EH (cell line): ENCODE data around the gene EVI5L.
"Not testable (repeated sequence)": the region's sequence is repeated elsewhere in the genome, so short reads cannot be mapped to it uniquely, and the experiment has no call there.

Experiments used
- DNase-seq: peaks from one replicate; pipeline ENCODE4 v3.0.0-alpha.2; 2015; ENCODE audit warnings: low read depth

EVI5L gene

GRCh38 chr19:7829561-7830271 lies at the start of gene EVI5L:
TSS of gene EVI5L (plus strand) at chr19:7830218. CDS start at chr19:7846543, 16,325 bp downstream.
- peak; percentile 100 for DNase-seq

GRCh38 chr19:7781157-7781556 lies 48.9 kb upstream of the EVI5L start:
- DNase-seq = no peak

GRCh38 chr19:7783991-7784423 lies 46.0 kb upstream of the EVI5L start:
- peak; percentile 12 for DNase-seq

- no peak for DNase-seq
Observed at GRCh38 chr19:7784856-7785255, 45.2 kb upstream of the EVI5L start.

GRCh38 chr19:7787141-7787540 lies 42.9 kb upstream of the EVI5L start:
- DNase-seq = no peak

- DNase-seq = no peak
Observed at GRCh38 chr19:7787602-7788177, 42.3 kb upstream of the EVI5L start.

- no peak for DNase-seq
Observed at GRCh38 chr19:7788178-7788932, 41.7 kb upstream of the EVI5L start.

GRCh38 chr19:7788933-7789323 lies 41.1 kb upstream of the EVI5L start:
- no peak for DNase-seq

- no peak for DNase-seq
Observed at GRCh38 chr19:7789447-7789846, 40.6 kb upstream of the EVI5L start.

- DNase-seq = no peak
Observed at GRCh38 chr19:7790416-7790815, 39.6 kb upstream of the EVI5L start.

- peak; percentile 14 for DNase-seq
Observed at GRCh38 chr19:7792281-7792680, 37.7 kb upstream of the EVI5L start.

GRCh38 chr19:7792701-7793100 lies 37.3 kb upstream of the EVI5L start:
- not testable (repeated sequence) for DNase-seq

- no peak for DNase-seq
Observed at GRCh38 chr19:7793493-7793892, 36.5 kb upstream of the EVI5L start.

- DNase-seq = no peak
Observed at GRCh38 chr19:7795555-7796161, 34.4 kb upstream of the EVI5L start.

- DNase-seq = peak; percentile 80
Observed at GRCh38 chr19:7799640-7800355, 30.2 kb upstream of the EVI5L start.

- DNase-seq = no peak
Observed at GRCh38 chr19:7801020-7801570, 28.9 kb upstream of the EVI5L start.

- no peak for DNase-seq
Observed at GRCh38 chr19:7806234-7806633, 23.8 kb upstream of the EVI5L start.

GRCh38 chr19:7806876-7807275 lies 23.1 kb upstream of the EVI5L start:
- DNase-seq = no peak

GRCh38 chr19:7808108-7808507 lies 21.9 kb upstream of the EVI5L start:
- no peak for DNase-seq

- DNase-seq = no peak
Observed at GRCh38 chr19:7811989-7812388, 18.0 kb upstream of the EVI5L start.

- no peak for DNase-seq
Observed at GRCh38 chr19:7815325-7815724, 14.7 kb upstream of the EVI5L start.

- DNase-seq = not testable (repeated sequence)
Observed at GRCh38 chr19:7816040-7816439, 14.0 kb upstream of the EVI5L start.
